HUDEP-2 (cell line): Measurements from ENCODE around the gene PKP4.

ENCODE experiments used
- DNase-seq, 76 experiments: peaks; one replicate each; lab custom pipeline; 2025; ENCODE audit not compliant: unreplicated experiment in 76 of 76; lab: John Stamatoyannopoulos, UW

PKP4 gene

GRCh38 chr2:158495175-158495574 is 38.4 kb downstream of the PKP4 start:
- DNase-seq: no peak

GRCh38 chr2:158496986-158497385 is 40.2 kb downstream of the PKP4 start:
- no peak for DNase-seq

DNA sequence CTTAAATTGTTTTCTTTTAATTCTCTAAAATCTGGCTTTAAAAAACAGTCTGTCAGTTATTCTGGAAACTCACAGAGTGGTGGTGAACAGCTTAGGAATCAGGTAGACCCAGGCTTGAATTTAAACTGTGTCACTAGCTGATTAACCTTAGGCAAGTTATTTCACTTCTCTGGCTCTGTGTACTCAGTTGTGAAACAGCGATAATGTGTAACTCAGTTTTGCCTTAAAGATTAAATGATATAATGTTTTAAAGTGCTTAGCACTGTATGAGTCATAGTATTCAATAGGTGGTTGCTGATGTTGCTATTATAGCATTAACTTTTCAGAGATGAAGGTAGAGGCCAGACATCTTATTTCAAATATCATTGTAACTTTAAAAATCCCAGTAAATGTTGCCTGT is 40.7 kb downstream of the PKP4 start:
- DNase-seq: peak in 9 of 76 experiments; percentile 5 to 40 (median 12)

GRCh38 chr2:158498043-158498748 is 41.4 kb downstream of the PKP4 start:
- no peak for DNase-seq

DNA sequence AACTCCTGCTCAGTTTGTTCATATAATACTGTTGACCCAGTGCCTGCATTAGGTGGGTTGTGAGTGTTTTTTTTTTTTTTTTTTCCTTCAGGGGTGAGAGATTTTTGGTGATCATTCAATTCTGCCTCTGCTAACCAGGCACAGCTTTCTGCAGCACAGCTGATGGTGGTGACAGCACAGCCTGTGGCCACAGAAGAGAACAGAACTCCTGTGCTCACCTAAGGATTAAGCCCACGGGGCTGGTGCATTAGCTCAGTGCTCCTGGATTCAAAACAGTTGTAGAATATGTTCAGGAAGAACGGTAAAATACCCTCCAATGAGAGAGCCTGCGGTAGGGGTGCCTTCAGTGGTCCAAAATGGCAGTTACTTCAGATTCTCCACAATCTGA is 42.0 kb downstream of the PKP4 start:
- DNase-seq: no peak

DNA sequence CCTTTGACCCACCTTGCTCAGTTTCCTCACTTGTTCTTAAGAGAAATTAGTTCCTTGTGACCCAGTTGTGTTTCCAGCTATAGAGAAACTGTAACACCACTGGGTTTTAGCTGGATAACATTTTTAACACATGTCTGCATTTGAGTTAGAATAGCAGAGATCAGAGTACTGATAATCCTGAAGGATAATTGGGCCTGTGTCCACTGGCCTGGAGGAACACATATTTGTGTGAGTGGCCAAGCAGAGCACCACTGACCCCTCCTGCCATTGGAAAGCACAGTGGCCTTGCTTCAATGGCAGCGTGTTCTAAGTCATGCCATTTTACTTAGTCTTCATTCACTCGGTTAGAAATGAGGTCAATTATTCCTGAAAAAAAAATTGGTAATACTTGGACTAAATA is 42.6 kb downstream of the PKP4 start:
- no peak for DNase-seq

DNA sequence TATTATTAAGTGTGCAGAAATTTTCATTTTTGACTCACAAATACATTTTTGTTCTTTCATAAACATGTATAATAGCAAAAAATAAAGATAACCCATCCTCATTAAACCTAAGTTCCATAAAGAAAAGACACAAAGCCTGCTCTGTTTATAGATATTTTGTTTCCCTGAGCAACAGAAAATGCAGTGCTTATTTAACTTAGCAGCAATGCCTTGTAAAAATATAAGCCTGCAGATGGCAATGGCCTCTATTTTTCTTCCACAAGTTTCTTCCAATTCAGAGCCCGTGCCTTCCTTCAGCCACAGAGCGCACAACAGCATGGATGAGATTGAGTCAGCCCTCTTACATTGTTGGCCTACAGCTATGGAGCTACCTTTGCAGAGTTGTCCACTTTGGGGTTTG is 43.6 kb downstream of the PKP4 start:
- no peak for DNase-seq

DNA sequence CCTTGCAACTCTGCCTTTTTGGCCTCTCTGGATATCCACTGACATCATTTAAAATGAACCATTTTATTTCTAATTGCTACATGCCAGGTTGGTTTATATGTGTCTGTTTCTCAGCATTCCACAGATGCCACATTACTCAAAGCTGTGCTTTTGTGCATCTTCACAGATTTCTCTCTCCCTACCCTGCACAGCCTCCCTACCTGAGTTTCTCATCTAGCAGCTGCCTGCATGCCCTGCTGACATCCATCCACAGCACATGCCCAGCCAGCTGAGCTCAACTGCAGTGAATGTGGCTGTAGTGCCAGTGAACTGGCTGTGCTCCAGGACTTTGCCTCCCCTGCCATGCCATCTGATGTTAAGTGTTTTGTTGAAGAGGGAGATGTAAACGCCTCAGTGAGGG is 44.5 kb downstream of the PKP4 start:
- DNase-seq: peak in 1 of 76 experiments; percentile 5

DNA sequence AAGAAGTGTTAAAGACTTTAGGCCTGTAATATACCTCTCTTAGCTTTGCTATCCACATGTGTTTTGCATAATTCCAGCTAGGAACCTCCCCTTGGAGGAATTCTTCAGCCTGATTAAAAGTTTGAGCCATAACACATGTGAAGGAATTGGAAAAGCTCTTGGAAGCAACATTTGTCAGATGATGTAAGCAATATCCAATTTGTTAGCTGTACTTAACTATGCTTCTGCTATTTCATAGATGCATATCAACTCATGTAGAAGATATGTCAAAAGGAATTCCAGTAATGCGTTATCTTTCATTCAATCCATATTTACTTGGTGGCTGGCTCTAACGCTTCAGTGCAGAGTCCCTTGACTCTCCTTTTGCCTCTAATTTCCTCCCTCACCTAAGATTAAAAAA is 46.2 kb downstream of the PKP4 start:
- DNase-seq: no peak

- no peak for DNase-seq
Observed at GRCh38 chr2:158504088-158504487, 47.3 kb downstream of the PKP4 start.

DNA sequence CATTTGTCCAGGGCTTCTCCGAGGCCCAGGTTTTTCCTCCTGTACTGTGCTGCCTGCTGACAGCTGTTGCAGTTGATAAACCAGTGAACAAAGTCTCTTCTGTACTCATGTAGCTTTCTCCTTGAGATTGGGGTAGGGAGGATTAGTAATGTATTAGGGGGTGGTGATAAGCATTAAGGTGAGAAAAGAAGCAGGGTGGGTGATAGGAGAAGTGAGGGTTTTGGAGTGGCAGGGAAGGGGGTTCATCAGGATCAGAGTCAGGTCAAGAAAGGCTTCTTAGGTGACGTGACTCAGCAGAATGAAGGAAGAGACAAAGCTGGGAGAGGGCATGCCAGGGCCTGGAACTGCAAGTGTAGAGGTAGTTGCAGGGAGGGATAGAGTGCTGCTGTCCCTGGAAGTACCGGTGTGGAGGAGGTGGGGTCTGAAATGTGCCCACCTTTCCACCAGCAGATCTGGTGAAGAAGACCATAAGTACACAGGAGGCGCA is 48.7 kb downstream of the PKP4 start:
- no peak for DNase-seq

- DNase-seq: no peak
Observed at GRCh38 chr2:158507141-158507540, 50.4 kb downstream of the PKP4 start.

DNA sequence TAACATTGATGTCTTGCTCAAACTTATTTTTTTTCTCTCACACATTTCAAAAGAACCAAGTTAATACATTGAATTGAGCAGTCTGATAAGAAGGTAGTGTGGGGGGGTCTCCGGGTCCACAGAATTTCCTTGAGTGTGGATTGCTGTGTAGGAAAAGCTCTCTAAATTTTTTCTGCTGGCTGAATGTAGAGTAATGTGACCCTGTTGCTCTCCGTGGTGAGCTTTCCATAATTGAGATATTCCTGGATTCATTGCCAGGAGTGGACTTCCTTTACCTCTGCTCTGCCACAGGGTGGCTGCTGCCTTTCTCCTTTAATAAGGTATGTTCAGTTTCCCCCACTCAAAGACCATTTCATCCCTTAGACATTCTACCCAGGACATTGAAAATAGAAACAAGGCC is 50.9 kb downstream of the PKP4 start:
- DNase-seq: no peak

GRCh38 chr2:158509928-158510797 is 53.4 kb downstream of the PKP4 start:
- DNase-seq: peak in 13 of 76 experiments; percentile 2 to 21 (median 11)

GRCh38 chr2:158510887-158511286 is 54.1 kb downstream of the PKP4 start:
- DNase-seq: no peak

GRCh38 chr2:158511706-158512105 is 55.0 kb downstream of the PKP4 start:
- no peak for DNase-seq

GRCh38 chr2:158512323-158512722 is 55.6 kb downstream of the PKP4 start:
- no peak for DNase-seq

DNA sequence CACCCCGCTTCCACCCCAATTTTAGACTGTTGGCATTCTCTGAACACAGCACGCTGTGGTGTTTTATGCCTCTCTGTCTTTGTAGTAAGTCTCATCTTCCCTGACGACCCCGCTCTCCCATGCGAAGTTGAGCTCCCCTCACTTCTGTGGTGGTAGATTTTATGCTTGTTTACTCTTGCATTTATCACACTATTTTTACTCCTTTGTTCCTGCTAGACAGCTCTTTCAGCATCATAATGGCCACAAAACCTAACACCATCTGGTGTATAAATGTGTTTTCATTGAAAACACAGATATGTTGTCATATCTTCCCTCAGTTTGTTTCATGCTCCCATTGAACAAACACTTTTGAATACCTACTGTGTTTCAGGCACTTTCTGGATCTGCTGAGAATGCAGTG is 57.1 kb downstream of the PKP4 start:
- no peak for DNase-seq

- no peak for DNase-seq
Observed at GRCh38 chr2:158518084-158518483, 61.3 kb downstream of the PKP4 start.

GRCh38 chr2:158519481-158519880 is 62.7 kb downstream of the PKP4 start:
- no peak for DNase-seq

- DNase-seq: no peak
Observed at GRCh38 chr2:158529379-158530259, 72.9 kb downstream of the PKP4 start.
